A673 (cell line): ENCODE data around the gene OPRM1. TPM values are rescaled to one million over a fixed set of nuclear protein-coding genes. Genes with fewer than 3 reads are reported as not detected.

Experiments used
- BruUV-seq: library from RNA; stranded (reverse); fragments of 400-500 nt; replicated peaks from 2 replicates; lab custom pipeline; 2021; lab: Mats Ljungman, UMichigan
- CTCF ChIA-PET: fragments of 300-600 bp; sonication (Branson Sonifier 250); formaldehyde crosslinking; loops from one replicate; lab custom pipeline; 2022; ENCODE audit warnings: antibody characterized with exemption; lab: Charles Lee
- POLR2A ChIA-PET: fragments of 300-600 bp; sonication (Branson Sonifier 250); formaldehyde crosslinking; loops from one replicate; lab custom pipeline; 2022; ENCODE audit warnings: antibody characterized with exemption; ENCODE audit not compliant: low non-redundant PET; lab: Charles Lee
- DNase-seq: peaks from one replicate; pipeline ENCODE4 v3.0.0-alpha.2; 2015; ENCODE audit warnings: low spot score
- H3K27ac ChIP-seq: fragments of 200-600 bp; sonication (generic); 2 replicates; pipeline ENCODE4 v1.5.1; 2016; ENCODE audit warnings: mixed run types, low read depth, mild to moderate bottlenecking, mixed read lengths, antibody characterized with exemption, low read length; ENCODE audit not compliant: poor library complexity, severe bottlenecking
- H3K27me3 ChIP-seq: fragments of 200-600 bp; sonication (generic); replicated peaks from 2 replicates; pipeline ENCODE4 v1.6.1; 2017; ENCODE audit warnings: mixed run types, low read depth, mild to moderate bottlenecking, mixed read lengths, antibody characterized with exemption, low read length; ENCODE audit not compliant: insufficient read depth, poor library complexity
- H3K36me3 ChIP-seq: fragments of 200-600 bp; sonication (generic); 2 replicates; pipeline ENCODE4 v1.6.1; 2016; ENCODE audit warnings: mixed run types, mild to moderate bottlenecking, mixed read lengths, antibody characterized with exemption, low read length; ENCODE audit not compliant: insufficient read depth, poor library complexity, severe bottlenecking
- H3K4me1 ChIP-seq: fragments of 200-600 bp; sonication (generic); 2 replicates; pipeline ENCODE4 v1.6.1; 2017; ENCODE audit warnings: mixed run types, mild to moderate bottlenecking, mixed read lengths, antibody characterized with exemption, low read length; ENCODE audit not compliant: insufficient read depth, poor library complexity, severe bottlenecking
- H3K4me3 ChIP-seq: fragments of 200-600 bp; sonication (generic); 2 replicates; pipeline ENCODE4 v1.5.1; 2016; ENCODE audit warnings: low read depth, mixed run types, mild to moderate bottlenecking, mixed read lengths, low read length; ENCODE audit not compliant: poor library complexity, severe bottlenecking
- H3K9me3 ChIP-seq: fragments of 200-600 bp; sonication (generic); 2 replicates; pipeline ENCODE4 v1.6.1; 2016; ENCODE audit warnings: mixed run types, low read depth, mild to moderate bottlenecking, mixed read lengths, antibody characterized with exemption, low read length; ENCODE audit not compliant: poor library complexity, severe bottlenecking
- CTCF ChIP-seq: fragments of 300-800, 200-600 bp; sonication (generic); conservative IDR thresholded peaks from 2 replicates; pipeline ENCODE4 v1.5.1; 2017; ENCODE audit warnings: low read depth, mild to moderate bottlenecking, antibody characterized with exemption, low read length, moderate library complexity, mixed read lengths
- EZH2 ChIP-seq: fragments of 200-600 bp; sonication (generic); IDR thresholded peaks from 2 replicates; pipeline ENCODE4 v1.6.1; 2017; ENCODE audit warnings: borderline replicate concordance, low read depth, mild to moderate bottlenecking, mixed read lengths, antibody characterized with exemption, low read length; ENCODE audit not compliant: poor library complexity, severe bottlenecking
- intact Hi-C: fragments of 100-400 bp; cut with micrococcal nuclease; formaldehyde crosslinking; loops from one replicate; pipeline ENCODE4 v1.10.0; 2022; ENCODE audit not compliant: unreplicated experiment
- total RNA-seq: library from RNA; stranded (reverse); gene quantifications from 2 replicates; pipeline ENCODE4 v1.2.3, GENCODE V29; 2021

OPRM1 gene
- total RNA-seq, 1 experiment from 2014 or later, result not detected

- H3K27ac ChIP-seq, result no peak overlapping the region
- BruUV-seq, result no TSS peak
- intact Hi-C loops, result no loop called here
- ChIA-PET CTCF (no interaction called here), POLR2A (no interaction called here)
- no peaks in the 10 kb centered on the region for H3K9me3 ChIP-seq
- H3K4me3 ChIP-seq, result no peak overlapping the region
- no peaks in the 10 kb centered on the region for H3K36me3 ChIP-seq
- H3K27me3 ChIP-seq, result peaks cover 4% of the 10 kb centered on the region
- TF ChIP-seq EZH2, result no peak
- no peak for TF ChIP-seq CTCF
- DNase-seq, result no peak
- H3K4me1 ChIP-seq, result no peaks in the 10 kb centered on the region
Observed at GRCh38 chr6:154002894-154003293, 36.1 kb upstream of the OPRM1 start.

GRCh38 chr6:154010371-154010770, 28.7 kb upstream of the OPRM1 start:
- Histone ChIP-seq H3K9me3 (no peaks in the 10 kb centered on the region), H3K27ac (no peak overlapping the region), H3K4me1 (no peaks in the 10 kb centered on the region), H3K27me3 (peaks cover 23% of the 10 kb centered on the region), H3K36me3 (no peaks in the 10 kb centered on the region), H3K4me3 (no peak overlapping the region)
- TF ChIP-seq EZH2 (no peak), CTCF (no peak)
- intact Hi-C loops, result no loop called here
- no peak for DNase-seq
- CTCF ChIA-PET, result no interaction called here
- BruUV-seq, result no TSS peak
- POLR2A ChIA-PET, result no interaction called here

- no peak for TF ChIP-seq EZH2
- TF ChIP-seq CTCF, result no peak
- no peak for DNase-seq
- no peaks in the 10 kb centered on the region for H3K4me1 ChIP-seq
- peaks cover 30% of the 10 kb centered on the region for H3K27me3 ChIP-seq
- POLR2A ChIA-PET, result no interaction called here
- CTCF ChIA-PET, result no interaction called here
- BruUV-seq, result no TSS peak
- H3K9me3 ChIP-seq, result no peaks in the 10 kb centered on the region
- intact Hi-C loops, result no loop called here
- H3K27ac ChIP-seq, result no peak overlapping the region
- H3K36me3 ChIP-seq, result no peaks in the 10 kb centered on the region
- H3K4me3 ChIP-seq, result no peak overlapping the region
Observed at GRCh38 chr6:154012852-154013251, 26.2 kb upstream of the OPRM1 start.
